HG03095 (cell line): Measurements from ENCODE around the gene NLGN2.

Experiments
- ATAC-seq: cut with Tn5 transposase; IDR thresholded peaks from one replicate; pipeline ENCODE4 v1.9.1; 2021; ENCODE audit warnings: moderate library complexity; ENCODE audit not compliant: unreplicated experiment

The NLGN2 gene

GRCh38 chr17:7411427-7411750 is 3.7 kb downstream of the NLGN2 start:
- no peak for ATAC-seq

GRCh38 chr17:7413346-7413985 is 5.8 kb downstream of the NLGN2 start:
- ATAC-seq: no peak

- ATAC-seq: no peak
Measured at GRCh38 chr17:7414837-7415236, 7.2 kb downstream of the NLGN2 start.

GRCh38 chr17:7415784-7416183 is 8.1 kb downstream of the NLGN2 start:
- no peak for ATAC-seq

GRCh38 chr17:7416323-7416722 is 8.7 kb downstream of the NLGN2 start:
- no peak for ATAC-seq

- ATAC-seq: no peak
Measured at GRCh38 chr17:7417056-7417655, 9.5 kb downstream of the NLGN2 start.

- ATAC-seq: no peak
Measured at GRCh38 chr17:7418472-7419152, 11.0 kb downstream of the NLGN2 start.

GRCh38 chr17:7419819-7420610 is 12.4 kb downstream of the NLGN2 start, which contains the start of gene SPEM1:
Gene SPEM1, plus strand, starts transcription at chr17:7420324. Its CDS starts 61 bp downstream, at chr17:7420385.
- no peak for ATAC-seq

- no peak for ATAC-seq
Measured at GRCh38 chr17:7421186-7421585, 13.5 kb downstream of the NLGN2 start.

GRCh38 chr17:7423679-7424078 is 16.0 kb downstream of the NLGN2 start:
- ATAC-seq: no peak

GRCh38 chr17:7425316-7425715 is 17.7 kb downstream of the NLGN2 start, which contains the start of gene SPEM2:
Gene SPEM2, plus strand, starts transcription at chr17:7425616. Its CDS starts 73 bp downstream, at chr17:7425689.
- no peak for ATAC-seq

- no peak for ATAC-seq
Measured at GRCh38 chr17:7425756-7426155, 18.1 kb downstream of the NLGN2 start.

- no peak for ATAC-seq
Measured at GRCh38 chr17:7426203-7426863, 18.7 kb downstream of the NLGN2 start.

- ATAC-seq: no peak
Measured at GRCh38 chr17:7426896-7427489, 19.3 kb downstream of the NLGN2 start.

GRCh38 chr17:7427549-7427948 is 19.9 kb downstream of the NLGN2 start:
- ATAC-seq: no peak

- no peak for ATAC-seq
Measured at GRCh38 chr17:7428557-7428956, 20.9 kb downstream of the NLGN2 start, which contains the start of gene SPEM3. Gene SPEM3, plus strand, starts transcription at chr17:7428857. Its CDS starts 46 bp downstream, at chr17:7428903.

GRCh38 chr17:7429722-7430121 is 22.1 kb downstream of the NLGN2 start:
- ATAC-seq: no peak

- ATAC-seq: no peak
Measured at GRCh38 chr17:7431231-7431630, 23.6 kb downstream of the NLGN2 start.

GRCh38 chr17:7432296-7432695 is 24.7 kb downstream of the NLGN2 start:
- no peak for ATAC-seq
